Liver (tissue), 9 donors: ENCODE data around the gene SMARCC2. TPM values are rescaled to one million over a fixed set of nuclear protein-coding genes. Genes with fewer than 3 reads are reported as not detected.

Experiments used
- DNase-seq: peaks from one replicate; pipeline ENCODE4 v3.0.0-alpha.2; 2017; ENCODE audit warnings: low spot score
- H3K27ac ChIP-seq, 2 donors: one replicate each; pipeline ENCODE4 v1.7.0; 2013; ENCODE audit warnings: inconsistent platforms in 2 of 2, low read length in 2 of 2, control low read depth in 1 of 2, low read depth in 1 of 2, mild to moderate bottlenecking in 1 of 2
- H3K27me3 ChIP-seq, 4 donors: one replicate each; pipeline versions ENCODE4 v1.6.1 to v1.7.0; 2013; ENCODE audit warnings: low read length in 3 of 4, inconsistent platforms in 1 of 4, mild to moderate bottlenecking in 1 of 4, moderate library complexity in 1 of 4; ENCODE audit not compliant: control insufficient read depth in 4 of 4, insufficient read depth in 4 of 4
- H3K36me3 ChIP-seq, 4 donors: one replicate each; pipeline versions ENCODE4 v1.6.1 to v1.7.0; 2013; ENCODE audit warnings: low read length in 3 of 4, mild to moderate bottlenecking in 3 of 4, low read depth in 1 of 4, moderate library complexity in 1 of 4; ENCODE audit not compliant: control insufficient read depth in 4 of 4, insufficient read depth in 3 of 4
- H3K4me1 ChIP-seq, 4 donors: one replicate each; pipeline versions ENCODE4 v1.6.1 to v1.7.0; 2013; ENCODE audit warnings: low read length in 3 of 4, mild to moderate bottlenecking in 3 of 4, moderate library complexity in 1 of 4; ENCODE audit not compliant: control insufficient read depth in 4 of 4, insufficient read depth in 4 of 4
- H3K4me3 ChIP-seq, 3 donors: one replicate each; pipeline versions ENCODE4 v1.6.1 to v1.7.0; 2013; ENCODE audit warnings: low read length in 3 of 3, control low read depth in 1 of 3, low read depth in 1 of 3, mild to moderate bottlenecking in 1 of 3
- H3K9ac ChIP-seq, 2 donors: one replicate each; pipeline ENCODE4 v1.7.0; 2013; ENCODE audit warnings: low read length in 2 of 2, mild to moderate bottlenecking in 2 of 2, moderate library complexity in 2 of 2, control low read depth in 1 of 2, low read depth in 1 of 2
- H3K9me3 ChIP-seq, 4 donors: one replicate each; pipeline versions ENCODE4 v1.6.1 to v1.7.0; 2013; ENCODE audit warnings: low read length in 3 of 4; ENCODE audit not compliant: control insufficient read depth in 4 of 4
- ATF3 ChIP-seq: IDR thresholded peaks from 2 replicates; pipeline ENCODE4 v1.6.1; 2016; ENCODE audit warnings: antibody characterized with exemption
- CTCF ChIP-seq: fragments of 150-350 bp; IDR thresholded peaks from 2 replicates; pipeline ENCODE4 v1.5.1; 2017; ENCODE audit warnings: improper control_type of control experiment, low read depth, low read length; ENCODE audit not compliant: missing input control
- EGR1 ChIP-seq, 2 donors: IDR thresholded peaks; 2 replicates each; pipeline ENCODE4 v1.6.1; 2016 to 2018; ENCODE audit warnings: antibody characterized with exemption in 2 of 2, low read depth in 2 of 2
- FOXA1 ChIP-seq: IDR thresholded peaks from 2 replicates; pipeline ENCODE4 v1.6.1; 2016; ENCODE audit warnings: antibody characterized with exemption
- FOXA2 ChIP-seq: IDR thresholded peaks from 2 replicates; pipeline ENCODE4 v1.6.1; 2016; ENCODE audit warnings: antibody characterized with exemption
- GABPA ChIP-seq, 2 donors: IDR thresholded peaks in 1 of 2; conservative IDR thresholded peaks in 1 of 2; 2 replicates each; pipeline ENCODE4 v1.6.1; 2016; ENCODE audit warnings: antibody characterized with exemption in 2 of 2, mild to moderate bottlenecking in 1 of 2, moderate library complexity in 1 of 2
- HNF4A ChIP-seq, 2 donors: conservative IDR thresholded peaks; 2 replicates each; pipeline ENCODE4 v1.6.1; 2016; ENCODE audit warnings: antibody characterized with exemption in 2 of 2, mild to moderate bottlenecking in 2 of 2
- HNF4G ChIP-seq: IDR thresholded peaks from 2 replicates; pipeline ENCODE4 v1.6.1; 2016; ENCODE audit warnings: antibody characterized with exemption
- JUND ChIP-seq, 2 donors: IDR thresholded peaks; 2 replicates each; pipeline ENCODE4 v1.6.1; 2016; ENCODE audit warnings: antibody characterized with exemption in 2 of 2
- MAX ChIP-seq: IDR thresholded peaks from 2 replicates; pipeline ENCODE4 v1.6.1; 2016; ENCODE audit warnings: antibody characterized with exemption
- NR2F2 ChIP-seq: IDR thresholded peaks from 2 replicates; pipeline ENCODE4 v1.6.1; 2016; ENCODE audit warnings: antibody characterized with exemption
- RAD21 ChIP-seq, 2 donors: IDR thresholded peaks; 2 replicates each; pipeline ENCODE4 v1.6.1; 2016; ENCODE audit warnings: antibody characterized with exemption in 2 of 2, mild to moderate bottlenecking in 2 of 2
- RXRA ChIP-seq, 2 donors: IDR thresholded peaks; 2 replicates each; pipeline ENCODE4 v1.6.1; 2017 to 2018; ENCODE audit warnings: antibody characterized with exemption in 2 of 2, mild to moderate bottlenecking in 1 of 2
- SP1 ChIP-seq: IDR thresholded peaks from 2 replicates; pipeline ENCODE4 v1.6.1; 2018; ENCODE audit warnings: antibody characterized with exemption, mild to moderate bottlenecking
- TAF1 ChIP-seq: conservative IDR thresholded peaks from 2 replicates; pipeline ENCODE4 v1.6.1; 2016; ENCODE audit warnings: antibody characterized with exemption, mild to moderate bottlenecking
- YY1 ChIP-seq: IDR thresholded peaks from 2 replicates; pipeline ENCODE4 v1.6.1; 2016; ENCODE audit warnings: antibody characterized with exemption, mild to moderate bottlenecking
- ZBTB33 ChIP-seq: IDR thresholded peaks from 2 replicates; pipeline ENCODE4 v1.6.1; 2016; ENCODE audit warnings: antibody characterized with exemption
- WGBS: extraction: QIAGEN DNeasy Blood & Tissue Kit; methylation state at CpG from one replicate; pipeline ENCODE4 v1.1.7; 2013; 5-methylcytosine and 5-hydroxymethylcytosine counted together
- polyA plus RNA-seq, 2 donors: library from polyadenylated mRNA; stranded (reverse) in 1 of 2; unstranded in 1 of 2; fragments of 200-250 nt in 1 of 2; fragments of >200 nt in 1 of 2; fragmentation: Nextera tagmentation in 1 of 2; extraction: Ambion mirVana in 1 of 2; gene quantifications; one replicate each; pipeline versions ENCODE4 v1.2.1 to v1.2.3, GENCODE V29; 2013 to 2015
- total RNA-seq, 2 donors: library from RNA; depleted of rRNA; stranded (reverse); fragments of >200 nt; gene quantifications; one replicate each; pipeline ENCODE4 v1.2.3, GENCODE V29; 2014
- donor health status: healthy.
- donor health status: healthy.
- donor health status: healthy.
- donor health status: healthy.
- donor health status: healthy.

The SMARCC2 gene
- total and polyA plus RNA-seq, 4 donors: 12.8 to 24.8 (median 22.5) TPM

GRCh38 chr12:56188778-56189098 lies 545 bp downstream of the SMARCC2 start:
- 2% methylated on average over 17 of the region's 17 CpGs for WGBS
- TF ChIP-seq GABPA (IDR thresholded peaks at IDR 0.05 in 1 of 2, conservative IDR thresholded peaks at IDR 0.05 in 1 of 2) (no peak), CTCF (no peak), RAD21 (IDR thresholded peaks at IDR 0.05) (no peak)
- H3K27me3 ChIP-seq: no peaks in the 10 kb centered on the region
- peak overlapping the region; percentile 63 to 95 (median 68) for H3K4me3 ChIP-seq
- peaks cover 5 to 19% (median 17%) of the 10 kb centered on the region in 4 donors for H3K36me3 ChIP-seq
- H3K9ac ChIP-seq: peak overlapping the region; percentile 33 to 36
- no peaks in the 10 kb centered on the region for H3K9me3 ChIP-seq
- DNase-seq: no peak
- H3K4me1 ChIP-seq: peaks cover 0 to 24% (median 18%) of the 10 kb centered on the region in 4 donors
- peak overlapping the region; percentile 53 to 67 for H3K27ac ChIP-seq

GRCh38 chr12:56188131-56188777 lies 1.0 kb downstream of the SMARCC2 start:
- Histone ChIP-seq H3K4me3 (peak overlapping the region; percentile 63 to 95 (median 68)), H3K4me1 (peaks cover 0 to 24% (median 18%) of the 10 kb centered on the region in 4 donors), H3K36me3 (peaks cover 5 to 22% (median 22%) of the 10 kb centered on the region in 4 donors), H3K27me3 (no peaks in the 10 kb centered on the region), H3K9me3 (no peaks in the 10 kb centered on the region), H3K27ac (peak overlapping the region in 1 of 2 donors; percentile 67), H3K9ac (peak overlapping the region; percentile 33 to 39)
- DNase-seq: no peak
- TF ChIP-seq RXRA (IDR thresholded peaks at IDR 0.05) (no peak), EGR1 (IDR thresholded peaks at IDR 0.05; ENCODE audit: low read depth in 2 of 2) (no peak), GABPA (IDR thresholded peaks at IDR 0.05 in 1 of 2, conservative IDR thresholded peaks at IDR 0.05 in 1 of 2) (no peak), JUND (IDR thresholded peaks at IDR 0.05) (no peak), NR2F2 (no peak), FOXA2 (no peak), SP1 (no peak), HNF4G (no peak), ZBTB33 (no peak), MAX (no peak), HNF4A (conservative IDR thresholded peaks at IDR 0.05) (no peak), RAD21 (IDR thresholded peaks at IDR 0.05) (no peak), ATF3 (no peak), FOXA1 (no peak), CTCF (no peak), YY1 (no peak), TAF1 (no peak)
- 37% methylated on average over 10 of the region's 10 CpGs for WGBS
